Osteocyte (in vitro differentiated cells): Measurements from ENCODE around the gene NELFCD. TPM values are rescaled to one million over a fixed set of nuclear protein-coding genes. Genes with fewer than 3 reads are reported as not detected.
"Not testable (repeated sequence)": the region's sequence is repeated elsewhere in the genome, so short reads cannot be mapped to it uniquely, and the experiment has no call there.

Experiments used
- DNase-seq: peaks from one replicate; pipeline ENCODE4 v3.0.0; 2021; ENCODE audit warnings: mixed read lengths; ENCODE audit not compliant: unreplicated experiment; ENCODE audit errors: extremely low spot score
- H3K27ac Mint-ChIP-seq: one replicate; pipeline ENCODE4 v1.8.0; 2021; ENCODE audit warnings: mild to moderate bottlenecking, mixed read lengths; ENCODE audit not compliant: unreplicated experiment
- H3K27me3 Mint-ChIP-seq: one replicate; pipeline ENCODE4 v1.8.0; 2021; ENCODE audit warnings: mixed read lengths; ENCODE audit not compliant: unreplicated experiment
- H3K36me3 Mint-ChIP-seq: one replicate; pipeline ENCODE4 v1.8.0; 2021; ENCODE audit warnings: mixed read lengths; ENCODE audit not compliant: unreplicated experiment
- H3K4me1 Mint-ChIP-seq: one replicate; pipeline ENCODE4 v1.8.0; 2021; ENCODE audit warnings: mixed read lengths; ENCODE audit not compliant: unreplicated experiment
- H3K4me3 Mint-ChIP-seq: one replicate; pipeline ENCODE4 v1.8.0; 2021; ENCODE audit warnings: mild to moderate bottlenecking, moderate library complexity, mixed read lengths; ENCODE audit not compliant: unreplicated experiment
- H3K9me3 Mint-ChIP-seq: one replicate; pipeline ENCODE4 v1.8.0; 2021; ENCODE audit warnings: mixed read lengths; ENCODE audit not compliant: unreplicated experiment
- total RNA-seq: library from RNA; stranded (reverse); gene quantifications from 2 replicates; pipeline ENCODE4 v1.2.1, GENCODE V29; 2021
- TF ChIP-seq, protein P1 (sequence below): fragments of 200-600 bp; sonication (generic); IDR thresholded peaks from 2 replicates; pipeline ENCODE4 v1.5.0; 2021; ENCODE audit warnings: antibody characterized with exemption, mild to moderate bottlenecking, moderate library complexity

NELFCD gene
- total RNA-seq, 1 donor from 2014 or later = 60.9 TPM

DNA sequence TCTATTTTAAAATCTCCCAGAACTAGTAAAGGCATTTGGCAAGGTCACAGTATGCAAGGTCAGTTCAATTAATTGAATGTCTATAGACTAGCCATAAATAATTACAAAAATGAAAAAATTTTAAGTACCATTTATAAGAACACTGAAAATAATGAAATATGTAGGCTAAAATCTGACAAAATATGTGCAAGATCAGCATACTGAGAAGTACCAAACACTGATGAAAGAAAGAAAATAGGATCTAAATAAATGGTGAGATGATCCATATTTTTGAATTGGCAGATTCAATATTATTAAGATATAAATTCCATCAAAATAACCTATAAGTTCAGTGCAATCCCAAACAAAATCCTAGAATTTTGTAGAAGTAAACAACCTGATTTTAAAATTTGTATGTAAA lies 28.0 kb upstream of the NELFCD start:
- Mint-ChIP-seq H3K4me1 (no peaks in the 10 kb centered on the region), H3K36me3 (no peaks in the 10 kb centered on the region), H3K27ac (no peak overlapping the region), H3K9me3 (peaks cover 7% of the 10 kb centered on the region), H3K27me3 (peaks cover 39% of the 10 kb centered on the region), H3K4me3 (no peak overlapping the region)
- TF ChIP-seq, protein P1, sequence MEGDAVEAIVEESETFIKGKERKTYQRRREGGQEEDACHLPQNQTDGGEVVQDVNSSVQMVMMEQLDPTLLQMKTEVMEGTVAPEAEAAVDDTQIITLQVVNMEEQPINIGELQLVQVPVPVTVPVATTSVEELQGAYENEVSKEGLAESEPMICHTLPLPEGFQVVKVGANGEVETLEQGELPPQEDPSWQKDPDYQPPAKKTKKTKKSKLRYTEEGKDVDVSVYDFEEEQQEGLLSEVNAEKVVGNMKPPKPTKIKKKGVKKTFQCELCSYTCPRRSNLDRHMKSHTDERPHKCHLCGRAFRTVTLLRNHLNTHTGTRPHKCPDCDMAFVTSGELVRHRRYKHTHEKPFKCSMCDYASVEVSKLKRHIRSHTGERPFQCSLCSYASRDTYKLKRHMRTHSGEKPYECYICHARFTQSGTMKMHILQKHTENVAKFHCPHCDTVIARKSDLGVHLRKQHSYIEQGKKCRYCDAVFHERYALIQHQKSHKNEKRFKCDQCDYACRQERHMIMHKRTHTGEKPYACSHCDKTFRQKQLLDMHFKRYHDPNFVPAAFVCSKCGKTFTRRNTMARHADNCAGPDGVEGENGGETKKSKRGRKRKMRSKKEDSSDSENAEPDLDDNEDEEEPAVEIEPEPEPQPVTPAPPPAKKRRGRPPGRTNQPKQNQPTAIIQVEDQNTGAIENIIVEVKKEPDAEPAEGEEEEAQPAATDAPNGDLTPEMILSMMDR = no peak
- DNase-seq = no peak

DNA sequence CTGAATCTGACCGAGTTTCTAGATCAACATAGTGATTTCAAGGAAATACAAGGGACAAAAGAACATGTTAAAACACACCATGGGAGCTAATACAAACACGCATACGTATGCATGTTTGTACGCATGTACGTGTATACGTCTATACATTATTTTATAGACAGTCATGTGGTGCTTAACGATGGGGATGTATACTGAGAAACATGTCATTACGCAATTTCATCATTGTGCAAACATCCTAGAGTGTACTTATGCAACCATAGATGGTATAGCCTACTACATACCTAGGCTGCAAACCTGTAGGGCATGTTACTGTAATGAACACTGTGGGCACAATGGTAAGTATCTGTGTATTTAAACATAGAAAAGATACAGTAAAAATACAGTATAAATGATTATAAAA lies 25.0 kb upstream of the NELFCD start:
- Mint-ChIP-seq H3K27me3 (peaks cover 30% of the 10 kb centered on the region), H3K9me3 (peaks cover 7% of the 10 kb centered on the region), H3K36me3 (no peaks in the 10 kb centered on the region)

DNA sequence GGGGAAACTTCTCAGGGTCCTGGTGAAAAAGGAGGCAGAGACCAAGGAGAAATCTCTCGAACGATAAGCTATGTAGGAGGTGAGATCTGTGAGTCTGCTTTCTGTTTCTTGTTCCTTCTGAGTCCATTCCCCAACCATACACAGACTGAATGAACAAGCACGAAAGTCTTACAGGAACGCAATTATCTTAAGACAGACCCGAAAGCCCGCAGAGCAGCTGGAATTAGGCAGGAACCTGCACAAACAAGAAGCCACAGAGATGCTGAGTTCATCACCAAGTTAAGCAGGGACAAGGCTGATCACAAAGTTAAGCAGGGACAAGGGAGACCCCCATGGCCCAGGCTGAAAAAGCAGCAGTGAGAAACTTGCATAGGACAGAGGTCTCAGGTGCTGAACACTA lies 21.4 kb upstream of the NELFCD start:
- H3K27me3 Mint-ChIP-seq = peaks cover 24% of the 10 kb centered on the region
- no peak for DNase-seq
- no peaks in the 10 kb centered on the region for H3K9me3 Mint-ChIP-seq
- H3K4me3 Mint-ChIP-seq = no peak overlapping the region
- H3K27ac Mint-ChIP-seq = no peak overlapping the region
- no peaks in the 10 kb centered on the region for H3K4me1 Mint-ChIP-seq
- H3K36me3 Mint-ChIP-seq = no peaks in the 10 kb centered on the region
- TF ChIP-seq, protein P1 = no peak

More for the DNA sequence above, 25.0 kb upstream of the NELFCD start:
- Mint-ChIP-seq H3K4me3 (no peak overlapping the region), H3K27ac (no peak overlapping the region), H3K4me1 (no peaks in the 10 kb centered on the region)
- DNase-seq = no peak
- TF ChIP-seq, protein P1 = no peak

DNA sequence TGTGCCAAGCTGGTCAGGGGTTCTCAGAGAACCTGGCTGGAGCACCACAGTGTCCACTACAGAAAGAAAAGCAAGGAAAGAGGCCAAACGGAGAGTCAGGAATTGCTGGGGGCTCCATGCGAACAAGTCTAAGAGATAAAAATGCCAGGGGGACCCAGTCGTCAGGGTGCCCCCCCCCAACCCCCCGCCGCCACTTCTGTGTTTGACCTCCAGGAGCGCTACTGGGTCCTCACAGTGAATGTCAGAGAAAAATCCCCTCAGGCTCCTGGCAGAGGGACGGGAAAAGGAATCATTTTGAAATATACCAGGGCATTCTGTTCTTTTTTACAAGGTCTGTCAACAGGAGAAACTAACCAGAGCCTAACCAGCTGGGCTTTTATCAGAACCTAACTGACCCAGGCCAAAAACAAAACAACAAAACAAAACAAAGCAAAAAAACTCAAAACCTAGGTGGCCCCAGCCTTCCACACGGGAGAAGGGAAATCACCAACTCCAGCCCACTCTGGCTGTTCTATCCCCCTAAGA lies 17.9 kb upstream of the NELFCD start:
- TF ChIP-seq, protein P1 = no peak
- DNase-seq = peak; percentile 10
- Mint-ChIP-seq H3K27ac (no peak overlapping the region), H3K9me3 (no peaks in the 10 kb centered on the region), H3K36me3 (no peaks in the 10 kb centered on the region), H3K27me3 (peaks cover 29% of the 10 kb centered on the region), H3K4me3 (no peak overlapping the region), H3K4me1 (no peaks in the 10 kb centered on the region)

DNA sequence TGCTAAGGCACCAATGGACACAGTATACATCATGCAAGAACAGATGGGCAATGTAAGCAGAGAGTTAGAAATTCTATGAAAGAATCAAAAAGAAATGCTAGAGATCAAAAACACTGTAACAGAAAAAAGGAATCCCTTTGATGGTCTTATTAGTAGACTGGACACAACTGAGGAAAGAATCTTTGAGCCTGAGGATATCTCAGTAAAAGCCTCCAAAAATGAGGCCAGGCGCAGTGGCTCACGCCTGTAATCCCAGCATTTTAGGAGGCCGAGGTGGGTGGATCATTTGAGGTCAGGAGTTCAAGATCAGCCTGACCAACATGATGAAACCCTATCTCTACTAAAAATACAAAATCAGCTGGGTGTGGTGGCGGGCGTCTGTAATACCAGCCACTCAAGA lies 17.1 kb upstream of the NELFCD start:
- H3K4me3 Mint-ChIP-seq, H3K4me1 Mint-ChIP-seq, H3K36me3 Mint-ChIP-seq, H3K9me3 Mint-ChIP-seq, H3K27ac Mint-ChIP-seq: not testable (repeated sequence)
- peaks cover 29% of the 10 kb centered on the region for H3K27me3 Mint-ChIP-seq
- peak; percentile 30 for DNase-seq
